H9 (cell line): ENCODE results near the gene NYAP2. TPM values are rescaled to one million over a fixed set of nuclear protein-coding genes. Genes with fewer than 3 reads are reported as not detected.

Experiments used
- DNase-seq: peaks from one replicate; pipeline ENCODE4 v3.0.0-alpha.2; 2017
- H2AFZ ChIP-seq: one replicate; pipeline ENCODE4 v1.6.1; 2013; ENCODE audit warnings: mild to moderate bottlenecking, low read length, control low read depth, moderate library complexity
- H2AK5ac ChIP-seq: 2 replicates; pipeline ENCODE4 v1.6.1; 2013; ENCODE audit warnings: low read length, control low read depth, mixed read lengths; ENCODE audit not compliant: insufficient read length
- H2BK120ac ChIP-seq: one replicate; pipeline ENCODE4 v1.6.1; 2013; ENCODE audit warnings: low read depth, mild to moderate bottlenecking, low read length, control low read depth, inconsistent platforms; ENCODE audit not compliant: poor library complexity, severe bottlenecking
- H2BK12ac ChIP-seq: 2 replicates; pipeline ENCODE4 v1.6.1; 2013; ENCODE audit warnings: low read length, control low read depth, mixed read lengths, low read depth; ENCODE audit not compliant: insufficient read length
- H2BK15ac ChIP-seq: 2 replicates; pipeline ENCODE4 v1.6.1; 2013; ENCODE audit warnings: low read depth, low read length, control low read depth
- H2BK20ac ChIP-seq: one replicate; pipeline ENCODE4 v1.6.1; 2013; ENCODE audit warnings: low read depth, mild to moderate bottlenecking, low read length, control low read depth, inconsistent platforms; ENCODE audit not compliant: poor library complexity, severe bottlenecking
- H2BK5ac ChIP-seq: 2 replicates; pipeline ENCODE4 v1.6.1; 2013; ENCODE audit warnings: low read length, control low read depth, mixed read lengths; ENCODE audit not compliant: insufficient read length
- H3K14ac ChIP-seq: 2 replicates; pipeline ENCODE4 v1.6.1; 2013; ENCODE audit warnings: low read length, control low read depth; ENCODE audit not compliant: insufficient read depth
- H3K18ac ChIP-seq: 2 replicates; pipeline ENCODE4 v1.6.1; 2013; ENCODE audit warnings: low read depth, mild to moderate bottlenecking, mixed read lengths, low read length, control low read depth; ENCODE audit not compliant: insufficient read length
- H3K23ac ChIP-seq: 2 replicates; pipeline ENCODE4 v1.6.1; 2013; ENCODE audit warnings: low read length, control low read depth, mixed read lengths, low read depth; ENCODE audit not compliant: insufficient read length
- H3K23me2 ChIP-seq: 2 replicates; pipeline ENCODE4 v1.6.1; 2013; ENCODE audit warnings: low read depth, mild to moderate bottlenecking, mixed read lengths, low read length, control low read depth; ENCODE audit not compliant: insufficient read length, poor library complexity, severe bottlenecking
- H3K27ac ChIP-seq: 2 replicates; pipeline ENCODE4 v1.5.1; 2013; ENCODE audit warnings: low read length, control low read depth, mixed read lengths, low read depth; ENCODE audit not compliant: insufficient read length
- H3K27me3 ChIP-seq: 2 replicates; pipeline ENCODE4 v1.6.1; 2013; ENCODE audit warnings: low read length, control low read depth, inconsistent platforms; ENCODE audit not compliant: insufficient read depth
- H3K4ac ChIP-seq: 2 replicates; pipeline ENCODE4 v1.6.1; 2013; ENCODE audit warnings: low read depth, mild to moderate bottlenecking, control low read depth, inconsistent platforms, low read length, moderate library complexity
- H3K4me1 ChIP-seq: 2 replicates; pipeline ENCODE4 v1.6.1; 2013; ENCODE audit warnings: low read length, control low read depth, inconsistent platforms; ENCODE audit not compliant: insufficient read depth
- H3K4me2 ChIP-seq: 2 replicates; pipeline ENCODE4 v1.6.1; 2013; ENCODE audit warnings: low read length, control low read depth, mixed read lengths; ENCODE audit not compliant: insufficient read length, insufficient read depth
- H3K56ac ChIP-seq: 2 replicates; pipeline ENCODE4 v1.6.1; 2013; ENCODE audit warnings: low read depth, mild to moderate bottlenecking, mixed read lengths, low read length, control low read depth; ENCODE audit not compliant: insufficient read length
- H3K79me1 ChIP-seq: 2 replicates; pipeline ENCODE4 v1.6.1; 2013; ENCODE audit warnings: low read depth, mild to moderate bottlenecking, moderate library complexity, low read length, control low read depth, inconsistent platforms; ENCODE audit not compliant: insufficient read depth, poor library complexity, severe bottlenecking
- H3K79me2 ChIP-seq: 2 replicates; pipeline ENCODE4 v1.6.1; 2013; ENCODE audit warnings: low read length, control low read depth, inconsistent platforms; ENCODE audit not compliant: insufficient read depth
- H3K9ac ChIP-seq: 2 replicates; pipeline ENCODE4 v1.6.1; 2013; ENCODE audit warnings: low read length, control low read depth, mixed read lengths; ENCODE audit not compliant: insufficient read length; ENCODE audit errors: extremely low read depth
- H3K9me3 ChIP-seq: one replicate; pipeline ENCODE4 v1.6.1; 2013; ENCODE audit warnings: low read depth, low read length, inconsistent platforms; ENCODE audit not compliant: control insufficient read depth
- H3T11ph ChIP-seq: one replicate; pipeline ENCODE4 v1.6.1; 2013; ENCODE audit warnings: mild to moderate bottlenecking, low read length, control low read depth, inconsistent platforms
- H4K20me1 ChIP-seq: one replicate; pipeline ENCODE4 v1.6.1; 2013; ENCODE audit not compliant: control insufficient read depth, insufficient read length, insufficient read depth
- H4K5ac ChIP-seq: 2 replicates; pipeline ENCODE4 v1.6.1; 2013; ENCODE audit warnings: low read depth, mild to moderate bottlenecking, mixed read lengths, low read length, control low read depth; ENCODE audit not compliant: insufficient read length
- H4K8ac ChIP-seq: replicated peaks from 2 replicates; pipeline ENCODE4 v1.6.1; 2013; ENCODE audit warnings: low read length, control low read depth, mixed read lengths, low read depth; ENCODE audit not compliant: insufficient read length
- H4K91ac ChIP-seq: 2 replicates; pipeline ENCODE4 v1.6.1; 2013; ENCODE audit warnings: low read depth, mild to moderate bottlenecking, moderate library complexity, mixed read lengths, low read length, control low read depth; ENCODE audit not compliant: insufficient read length
- H3K27ac Mint-ChIP-seq, 3 experiments: 2 replicates in 2 of 3; 3 replicates in 1 of 3; pipeline ENCODE4 v1.8.0; 2020 to 2021; ENCODE audit warnings: mixed read lengths in 3 of 3, mild to moderate bottlenecking in 1 of 3, moderate library complexity in 1 of 3
- H3K27me3 Mint-ChIP-seq: 2 replicates; pipeline ENCODE4 v1.8.0; 2021; ENCODE audit warnings: low read depth, mild to moderate bottlenecking, moderate library complexity, mixed read lengths
- H3K36me3 Mint-ChIP-seq, 3 experiments: 2 replicates in 2 of 3; 3 replicates in 1 of 3; pipeline ENCODE4 v1.8.0; 2020 to 2021; ENCODE audit warnings: low read depth in 3 of 3, mixed read lengths in 3 of 3; ENCODE audit not compliant: insufficient read depth in 1 of 3
- H3K4me1 Mint-ChIP-seq, 2 experiments: 2 replicates each; pipeline ENCODE4 v1.8.0; 2020; ENCODE audit warnings: mixed read lengths in 2 of 2
- H3K4me3 Mint-ChIP-seq, 2 experiments: 2 replicates in 1 of 2; 3 replicates in 1 of 2; pipeline ENCODE4 v1.8.0; 2020 to 2021; ENCODE audit warnings: mild to moderate bottlenecking in 2 of 2, mixed read lengths in 2 of 2, moderate library complexity in 1 of 2
- H3K9me3 Mint-ChIP-seq, 2 experiments: 2 replicates in 1 of 2; 3 replicates in 1 of 2; pipeline ENCODE4 v1.8.0; 2020; ENCODE audit warnings: mild to moderate bottlenecking in 2 of 2, mixed read lengths in 2 of 2, moderate library complexity in 1 of 2
- CTCF ChIP-seq: fragments of 200-600 bp; sonication (generic); conservative IDR thresholded peaks from 3 replicates; pipeline ENCODE4 v1.8.0; 2021; ENCODE audit warnings: antibody characterized with exemption, mild to moderate bottlenecking
- total RNA-seq: library from RNA; stranded (reverse); gene quantifications from 2 replicates; pipeline ENCODE4 v1.2.1, GENCODE V29; 2021

The NYAP2 gene
- total RNA-seq, 1 experiment from 2014 or later = not detected

- no peak for TF ChIP-seq CTCF
These were observed 32.8 kb upstream of the NYAP2 start for GRCh38 chr2:225366731-225367130.

More at GRCh38 chr2:225366731-225367130, 32.8 kb upstream of the NYAP2 start:
- Histone ChIP-seq H3K79me2 (no peaks in the 10 kb centered on the region), H3K4ac (no peak overlapping the region), H3K23ac (no peak overlapping the region), H2BK12ac (no peak overlapping the region), H3T11ph (no peak overlapping the region), H3K4me1 (no peaks in the 10 kb centered on the region), H2AK5ac (no peak overlapping the region), H3K4me2 (no peak overlapping the region), H3K18ac (no peak overlapping the region), H2AFZ (no peak overlapping the region), H4K8ac (no peak overlapping the region), H3K79me1 (no peaks in the 10 kb centered on the region), H3K27ac (no peak overlapping the region), H2BK120ac (no peak overlapping the region), H2BK5ac (no peak overlapping the region), H2BK20ac (no peak overlapping the region), H4K5ac (no peak overlapping the region), H2BK15ac (no peak overlapping the region), H3K56ac (no peak overlapping the region), H4K20me1 (no peaks in the 10 kb centered on the region), H3K9ac (no peak overlapping the region), H3K27me3 (no peaks in the 10 kb centered on the region), H4K91ac (no peak overlapping the region), H3K23me2 (no peaks in the 10 kb centered on the region), H3K9me3 (no peaks in the 10 kb centered on the region), H3K14ac (no peak overlapping the region)
- peaks cover 3% of the 10 kb centered on the region; the same call in 1 of the 2 replicates for H3K27me3 Mint-ChIP-seq
- H3K4me1 Mint-ChIP-seq = peaks cover 5 to 13% of the 10 kb centered on the region in 2 experiments
- H3K4me3 Mint-ChIP-seq = no peak overlapping the region
- H3K36me3 Mint-ChIP-seq = no peaks in the 10 kb centered on the region
- H3K27ac Mint-ChIP-seq = no peak overlapping the region
- H3K9me3 Mint-ChIP-seq = no peaks in the 10 kb centered on the region
- DNase-seq = no peak
